Measurements from ENCODE around the gene SCUBE1.

DNA sequence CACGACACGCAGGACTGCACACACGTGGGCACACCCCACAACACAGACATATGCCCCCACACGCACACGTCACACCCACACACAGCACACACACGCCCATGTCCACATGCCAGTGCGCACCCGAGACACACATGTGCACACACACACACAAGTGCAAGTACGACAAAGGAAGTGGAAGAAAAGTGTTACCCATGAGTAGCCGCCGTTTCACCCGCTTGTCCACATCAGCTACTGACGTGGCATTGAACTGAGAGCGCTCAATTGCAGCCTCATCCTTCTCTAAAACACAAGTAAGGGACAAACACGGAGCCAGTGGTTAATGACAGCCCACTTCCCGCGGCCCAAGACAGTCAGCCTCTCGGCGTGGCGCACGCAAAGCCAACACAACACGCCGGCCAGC, 87.9 kb downstream of the SCUBE1 start:
- no peak for TF ChIP-seq CTCF (IDR thresholded peaks at IDR 0.05; ENCODE audit: low read length)
- TF ChIP-seq EZH2 (IDR thresholded peaks at IDR 0.05; ENCODE audit: borderline replicate concordance, low read length): no peak

All from OCI-LY1 (cell line).